Spinal cord (tissue), 10 donors: ENCODE data around the gene PRKAR1A. TPM values are rescaled to one million over a fixed set of nuclear protein-coding genes. Genes with fewer than 3 reads are reported as not detected.

Experiments used
- DNase-seq, 6 donors: peaks; one replicate each; pipeline versions ENCODE4 v3.0.0 to v3.0.0-alpha.2; 2013 to 2015; ENCODE audit warnings: low spot score in 6 of 6, low read depth in 4 of 6
- H3K27ac ChIP-seq: one replicate; pipeline ENCODE4 v1.5.1; 2013; ENCODE audit warnings: low read depth, low read length, control low read depth
- H3K27me3 ChIP-seq: one replicate; pipeline ENCODE4 v1.6.1; 2013; ENCODE audit warnings: low read length; ENCODE audit not compliant: control insufficient read depth, insufficient read depth
- H3K36me3 ChIP-seq: one replicate; pipeline ENCODE4 v1.6.1; 2013; ENCODE audit warnings: low read length; ENCODE audit not compliant: control insufficient read depth, insufficient read depth
- H3K4me1 ChIP-seq: one replicate; pipeline ENCODE4 v1.6.1; 2013; ENCODE audit warnings: low read length; ENCODE audit not compliant: control insufficient read depth, insufficient read depth
- H3K4me3 ChIP-seq: one replicate; pipeline ENCODE4 v1.5.1; 2013; ENCODE audit warnings: low read depth, low read length, control low read depth
- H3K9me3 ChIP-seq: one replicate; pipeline ENCODE4 v1.6.1; 2013; ENCODE audit warnings: low read length; ENCODE audit not compliant: control insufficient read depth, insufficient read depth
- WGBS: methylation state at CpG from one replicate; pipeline ENCODE4 v1.1.5; 2013; ENCODE audit warnings: missing lambda C conversion rate; ENCODE audit not compliant: insufficient coverage; 5-methylcytosine and 5-hydroxymethylcytosine counted together
- long read RNA-seq, 4 donors: transcript quantifications; one replicate each; lab custom pipeline, GENCODE V29; 2026
- polyA plus RNA-seq, 2 donors: library from polyadenylated mRNA; unstranded; fragments of 120-200 nt; gene quantifications; one replicate each; pipeline ENCODE4 v1.2.1, GENCODE V29; 2013; ENCODE audit not compliant: insufficient read length in 2 of 2
- total RNA-seq, 2 donors: library from RNA; depleted of rRNA in 1 of 2; stranded (reverse); fragments of 120-200 nt in 1 of 2; fragments of >200 nt in 1 of 2; gene quantifications; one replicate each; pipeline versions ENCODE4 v1.2.3 to v1.2.4, GENCODE V29; 2013 to 2014
- donor health status: healthy.

Gene PRKAR1A
- total RNA-seq (100 to 1,000 TPM; 338 to 397 TPM), polyA plus RNA-seq (100 to 1,000 TPM; 245 to 283 TPM)
- long read RNA-seq, donor 1, full-length matches to known transcripts = 74 of 104 reads
- long read RNA-seq, donor 1, partial matches to known transcripts = 30 of 104 reads
- long read RNA-seq, donor 1, other reads (novel, unspliced or antisense) = 0 of 104 reads
- long read RNA-seq, donor 2, full-length matches to known transcripts = 32 of 45 reads
- long read RNA-seq, donor 2, partial matches to known transcripts = 13 of 45 reads
- long read RNA-seq, donor 2, other reads (novel, unspliced or antisense) = 0 of 45 reads
- long read RNA-seq, donor 3, full-length matches to known transcripts = 50 of 67 reads
- long read RNA-seq, donor 3, partial matches to known transcripts = 17 of 67 reads
- long read RNA-seq, donor 3, other reads (novel, unspliced or antisense) = 0 of 67 reads
- long read RNA-seq, donor 4, full-length matches to known transcripts = 50 of 75 reads
- long read RNA-seq, donor 4, partial matches to known transcripts = 25 of 75 reads
- long read RNA-seq, donor 4, other reads (novel, unspliced or antisense) = 0 of 75 reads

GRCh38 chr17:68512247-68512959, at the start of gene PRKAR1A:
PRKAR1A (plus strand) TSS chr17:68512430; CDS start chr17:68515400, 2,970 bp downstream.
- Histone ChIP-seq H3K27ac (peak within 1 kb of the TSS; percentile 100), H3K36me3 (no peaks in the 10 kb centered on the region), H3K27me3 (no peaks in the 10 kb centered on the region), H3K4me3 (peak within 1 kb of the TSS; percentile 98), H3K4me1 (peaks cover 18% of the 10 kb centered on the region), H3K9me3 (no peaks in the 10 kb centered on the region)
- WGBS = under 1% methylated on average over 81 of the region's 81 CpGs
- peak; percentile 95 to 99 (median 96) for DNase-seq

GRCh38 chr17:68463211-68464019, 48.8 kb upstream of the PRKAR1A start:
- 67% methylated on average over 3 of the region's 6 CpGs for whole genome bisulfite sequencing
- no peaks in the 10 kb centered on the region for H3K9me3 ChIP-seq
- no peaks in the 10 kb centered on the region for H3K36me3 ChIP-seq
- peaks cover 5% of the 10 kb centered on the region for H3K4me1 ChIP-seq
- peaks cover 2% of the 10 kb centered on the region for H3K27me3 ChIP-seq
- H3K4me3 ChIP-seq = no peak overlapping the region
- no peak for DNase-seq
- no peak overlapping the region for H3K27ac ChIP-seq

- Histone ChIP-seq H3K36me3 (no peaks in the 10 kb centered on the region), H3K4me1 (no peaks in the 10 kb centered on the region), H3K4me3 (no peak overlapping the region), H3K27me3 (no peaks in the 10 kb centered on the region), H3K9me3 (no peaks in the 10 kb centered on the region), H3K27ac (no peak overlapping the region)
- DNase-seq = no peak
- 29% methylated on average over 3 of the region's 5 CpGs for WGBS
Measured at GRCh38 chr17:68468334-68468733, 43.9 kb upstream of the PRKAR1A start.

- DNase-seq = no peak
- Histone ChIP-seq H3K9me3 (no peaks in the 10 kb centered on the region), H3K36me3 (no peaks in the 10 kb centered on the region), H3K27ac (no peak overlapping the region), H3K4me3 (no peak overlapping the region), H3K4me1 (no peaks in the 10 kb centered on the region), H3K27me3 (no peaks in the 10 kb centered on the region)
- no CpG with 5 or more reads among the region's 1 CpG for WGBS
Measured at GRCh38 chr17:68468788-68469187, 43.4 kb upstream of the PRKAR1A start.

GRCh38 chr17:68470961-68471360, 41.3 kb upstream of the PRKAR1A start:
- no CpG with 5 or more reads among the region's 1 CpG for WGBS
- Histone ChIP-seq H3K9me3 (no peaks in the 10 kb centered on the region), H3K27ac (no peak overlapping the region), H3K27me3 (no peaks in the 10 kb centered on the region), H3K4me3 (no peak overlapping the region), H3K36me3 (no peaks in the 10 kb centered on the region), H3K4me1 (no peaks in the 10 kb centered on the region)
- no peak for DNase-seq

- Histone ChIP-seq H3K4me1 (no peaks in the 10 kb centered on the region), H3K4me3 (no peak overlapping the region), H3K36me3 (no peaks in the 10 kb centered on the region), H3K27ac (no peak overlapping the region), H3K27me3 (no peaks in the 10 kb centered on the region), H3K9me3 (no peaks in the 10 kb centered on the region)
- no peak for DNase-seq
- WGBS = no CpG with 5 or more reads among the region's 4 CpGs
Measured at GRCh38 chr17:68480885-68481284, 31.3 kb upstream of the PRKAR1A start.

- Histone ChIP-seq H3K27me3 (no peaks in the 10 kb centered on the region), H3K27ac (no peak overlapping the region), H3K4me3 (no peak overlapping the region), H3K9me3 (no peaks in the 10 kb centered on the region), H3K4me1 (no peaks in the 10 kb centered on the region), H3K36me3 (no peaks in the 10 kb centered on the region)
- 60% methylated on average over 1 of the region's 4 CpGs for WGBS
- no peak for DNase-seq
Measured at GRCh38 chr17:68482576-68483041, 29.6 kb upstream of the PRKAR1A start.

GRCh38 chr17:68484458-68484857, 27.8 kb upstream of the PRKAR1A start:
- Histone ChIP-seq H3K4me3 (no peak overlapping the region), H3K9me3 (no peaks in the 10 kb centered on the region), H3K27ac (no peak overlapping the region), H3K36me3 (no peaks in the 10 kb centered on the region), H3K27me3 (no peaks in the 10 kb centered on the region), H3K4me1 (no peaks in the 10 kb centered on the region)
- no CpG with 5 or more reads among the region's 2 CpGs for WGBS
- peak in 1 of 6 donors; percentile 20 for DNase-seq

GRCh38 chr17:68489919-68490318, 22.3 kb upstream of the PRKAR1A start:
- no peak for DNase-seq
- H3K27me3 ChIP-seq = no peaks in the 10 kb centered on the region
- no peak overlapping the region for H3K27ac ChIP-seq
- H3K4me3 ChIP-seq = no peak overlapping the region
- peaks cover 4% of the 10 kb centered on the region for H3K4me1 ChIP-seq
- no peaks in the 10 kb centered on the region for H3K36me3 ChIP-seq
- 35% methylated on average over 2 of the region's 4 CpGs for WGBS
- no peaks in the 10 kb centered on the region for H3K9me3 ChIP-seq
